ENCODE results near the gene MOB3C. TPM values are rescaled to one million over a fixed set of nuclear protein-coding genes. Genes with fewer than 3 reads are reported as not detected.

MOB3C gene
- total and polyA plus RNA-seq, 11 donors, result 6.0 to 24.0 (median 10.5) TPM

DNA sequence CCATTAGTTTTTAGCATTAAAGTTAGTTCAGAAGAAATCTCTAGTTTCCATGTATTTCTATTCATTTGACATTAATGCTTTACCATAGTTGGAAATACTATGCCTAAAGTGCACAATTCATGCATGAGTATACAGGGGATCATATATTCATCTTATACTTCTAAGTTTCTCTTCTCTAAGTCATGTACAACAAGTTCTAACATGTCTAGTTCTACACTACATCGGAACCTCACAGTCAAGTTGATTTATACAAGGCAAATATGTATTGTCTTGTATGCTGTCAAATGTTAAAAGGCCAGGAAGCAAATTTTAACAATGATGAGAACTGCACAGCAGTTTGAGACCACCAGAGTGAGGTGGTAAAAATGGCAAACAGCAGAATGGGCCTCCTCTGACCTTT lies 22.9 kb upstream of the MOB3C start:
- TF ChIP-seq, protein P1, sequence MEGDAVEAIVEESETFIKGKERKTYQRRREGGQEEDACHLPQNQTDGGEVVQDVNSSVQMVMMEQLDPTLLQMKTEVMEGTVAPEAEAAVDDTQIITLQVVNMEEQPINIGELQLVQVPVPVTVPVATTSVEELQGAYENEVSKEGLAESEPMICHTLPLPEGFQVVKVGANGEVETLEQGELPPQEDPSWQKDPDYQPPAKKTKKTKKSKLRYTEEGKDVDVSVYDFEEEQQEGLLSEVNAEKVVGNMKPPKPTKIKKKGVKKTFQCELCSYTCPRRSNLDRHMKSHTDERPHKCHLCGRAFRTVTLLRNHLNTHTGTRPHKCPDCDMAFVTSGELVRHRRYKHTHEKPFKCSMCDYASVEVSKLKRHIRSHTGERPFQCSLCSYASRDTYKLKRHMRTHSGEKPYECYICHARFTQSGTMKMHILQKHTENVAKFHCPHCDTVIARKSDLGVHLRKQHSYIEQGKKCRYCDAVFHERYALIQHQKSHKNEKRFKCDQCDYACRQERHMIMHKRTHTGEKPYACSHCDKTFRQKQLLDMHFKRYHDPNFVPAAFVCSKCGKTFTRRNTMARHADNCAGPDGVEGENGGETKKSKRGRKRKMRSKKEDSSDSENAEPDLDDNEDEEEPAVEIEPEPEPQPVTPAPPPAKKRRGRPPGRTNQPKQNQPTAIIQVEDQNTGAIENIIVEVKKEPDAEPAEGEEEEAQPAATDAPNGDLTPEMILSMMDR (IDR thresholded peaks at IDR 0.05), result no peak
- no peak for TF ChIP-seq POLR2A (IDR thresholded peaks at IDR 0.05)
- ATAC-seq, result no peak
- 91 to 100% (median 95%) methylated on average over 1 of the region's 1 CpG for WGBS, 4 donors

DNA sequence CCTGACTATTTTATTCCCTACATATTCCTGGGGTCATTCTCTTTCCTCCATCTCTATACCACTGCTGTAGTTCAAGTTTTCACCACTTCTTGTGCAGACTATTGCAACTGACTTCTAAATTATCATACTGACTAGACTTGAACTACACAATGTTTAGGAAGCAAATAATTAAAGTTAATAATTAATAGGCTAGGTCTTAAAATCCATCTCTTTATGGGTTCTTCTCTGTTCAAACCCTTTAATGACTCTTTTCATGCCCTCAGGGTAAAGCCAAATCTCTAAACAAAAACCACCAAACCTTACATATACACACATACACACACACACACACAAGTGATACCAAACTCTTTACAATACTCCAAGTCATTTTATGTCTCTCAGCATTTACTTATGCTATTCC lies 22.3 kb upstream of the MOB3C start:
- peak overlapping the region in 4 of 12 donors; percentile 22 to 91 (median 82) for H3K27ac ChIP-seq
- no peaks in the 10 kb centered on the region for H3K9me3 ChIP-seq
- ATAC-seq (no peak), DNase-seq (no peak)
- H3K36me3 ChIP-seq, result peaks cover 0 to 78% (median 68%) of the 10 kb centered on the region in 9 donors
- no peaks in the 10 kb centered on the region for H3K27me3 ChIP-seq
- no peak overlapping the region for H3K4me3 ChIP-seq
- TF ChIP-seq, protein P1 (IDR thresholded peaks at IDR 0.05), result no peak
- no peak for TF ChIP-seq POLR2A (IDR thresholded peaks at IDR 0.05)
- intact Hi-C loops (cut with DNase I), result no loop called here
- H3K4me1 ChIP-seq, result peaks cover 0 to 31% (median 21%) of the 10 kb centered on the region in 12 donors

More for the DNA sequence above, 22.9 kb upstream of the MOB3C start:
- no peak for DNase-seq
- no peaks in the 10 kb centered on the region for H3K27me3 ChIP-seq
- H3K36me3 ChIP-seq, result peaks cover 0 to 78% (median 66%) of the 10 kb centered on the region in 9 donors
- no peak overlapping the region for H3K4me3 ChIP-seq
- H3K27ac ChIP-seq, result peak overlapping the region in 2 of 12 donors; percentile 22 to 76
- H3K9me3 ChIP-seq, result no peaks in the 10 kb centered on the region
- intact Hi-C loops (cut with DNase I), result no loop called here
- H3K4me1 ChIP-seq, result peaks cover 0 to 34% (median 21%) of the 10 kb centered on the region in 12 donors

DNA sequence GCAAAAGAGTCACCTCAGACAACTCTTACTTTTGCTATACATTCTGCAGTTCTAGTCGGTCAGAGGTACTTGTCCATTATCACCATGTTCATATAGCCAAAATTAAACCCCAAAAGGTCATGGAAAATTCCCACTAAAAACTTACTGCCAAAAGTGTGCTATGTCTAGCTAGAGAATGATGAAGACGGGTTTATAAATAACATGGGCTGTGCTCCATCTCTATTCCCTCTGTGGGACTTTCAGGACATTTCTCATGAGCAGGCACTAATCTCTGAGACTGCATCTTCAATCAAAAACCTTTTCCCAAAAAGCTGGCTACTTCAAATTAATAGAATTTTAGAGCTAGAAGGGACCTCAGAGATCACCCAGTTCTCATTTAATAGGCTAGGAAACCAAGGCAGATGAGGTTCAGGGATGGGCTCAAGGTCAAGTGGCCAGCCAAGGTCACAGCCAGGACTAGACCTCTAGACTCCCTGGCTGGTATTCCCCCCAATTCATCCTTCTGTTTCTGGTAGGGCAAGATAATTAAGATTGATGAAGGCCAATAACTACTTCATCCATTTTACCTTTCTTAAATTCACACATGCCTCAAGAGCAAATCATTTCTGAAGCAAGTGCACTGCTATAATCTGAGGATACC lies 21.0 kb upstream of the MOB3C start:
- no peaks in the 10 kb centered on the region for H3K27me3 ChIP-seq
- DNase-seq, result no peak
- H3K4me3 ChIP-seq, result no peak overlapping the region
- H3K27ac ChIP-seq, result peak overlapping the region; percentile 52 to 91 (median 82)
- 14 to 25% (median 18%) methylated on average over 2 of the region's 2 CpGs for WGBS, 4 donors
- peaks cover 0 to 78% (median 68%) of the 10 kb centered on the region in 9 donors for H3K36me3 ChIP-seq
- no peak for TF ChIP-seq POLR2A (IDR thresholded peaks at IDR 0.05)
- TF ChIP-seq, protein P1 (IDR thresholded peaks at IDR 0.05), result no peak
- intact Hi-C loops (cut with DNase I), result no loop called here
- peaks cover 0 to 21% (median 13%) of the 10 kb centered on the region in 12 donors for H3K4me1 ChIP-seq
- peak; percentile 78 to 87 (median 84) for ATAC-seq
- H3K9me3 ChIP-seq, result no peaks in the 10 kb centered on the region

DNA sequence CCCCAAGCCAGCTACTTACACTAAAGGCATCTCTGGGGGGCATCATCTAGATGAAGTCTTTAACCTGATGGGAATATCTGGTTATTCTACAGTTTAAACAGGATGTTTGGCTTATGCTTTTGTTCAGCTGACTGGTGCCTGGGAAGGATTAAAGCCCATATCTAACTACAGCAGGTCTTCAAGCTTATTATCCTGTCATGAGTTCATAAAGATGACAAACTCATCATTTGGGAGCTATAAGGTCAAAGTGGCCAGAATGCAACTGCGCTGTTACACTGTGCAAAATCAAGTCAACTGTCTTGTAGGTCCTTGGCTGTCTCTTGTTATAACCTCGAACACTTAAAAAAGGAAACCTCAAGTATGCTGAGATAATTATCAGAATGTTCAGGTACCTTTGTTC lies 18.6 kb upstream of the MOB3C start:
- intact Hi-C loops (cut with DNase I), result no loop called here

More for the DNA sequence above, 18.6 kb upstream of the MOB3C start:
- Histone ChIP-seq H3K27ac (no peak overlapping the region), H3K4me1 (peaks cover 0 to 18% (median 10%) of the 10 kb centered on the region in 12 donors), H3K4me3 (no peak overlapping the region), H3K27me3 (no peaks in the 10 kb centered on the region), H3K36me3 (peaks cover 0 to 78% (median 68%) of the 10 kb centered on the region in 9 donors), H3K9me3 (no peaks in the 10 kb centered on the region)
- WGBS, 4 donors, result 92 to 100% (median 98%) methylated on average over 2 of the region's 2 CpGs
- no peak for ATAC-seq
- DNase-seq, result no peak
- no peak for TF ChIP-seq POLR2A (IDR thresholded peaks at IDR 0.05)

Measured in heart left ventricle (tissue), 16 donors.